Measurements from ENCODE around the gene NPIPB6. TPM values are rescaled to one million over a fixed set of nuclear protein-coding genes. Genes with fewer than 3 reads are reported as not detected.
A peak's percentile ranks its signal among the peaks of the same experiment; 100 is the strongest.
"Not testable (repeated sequence)": the region's sequence is repeated elsewhere in the genome, so short reads cannot be mapped to it uniquely, and the experiment has no call there.

Gene NPIPB6
- total RNA-seq, 4 donors from 2014 or later: 11.4 to 20.6 (median 16.8) TPM; not detected in 1

DNA sequence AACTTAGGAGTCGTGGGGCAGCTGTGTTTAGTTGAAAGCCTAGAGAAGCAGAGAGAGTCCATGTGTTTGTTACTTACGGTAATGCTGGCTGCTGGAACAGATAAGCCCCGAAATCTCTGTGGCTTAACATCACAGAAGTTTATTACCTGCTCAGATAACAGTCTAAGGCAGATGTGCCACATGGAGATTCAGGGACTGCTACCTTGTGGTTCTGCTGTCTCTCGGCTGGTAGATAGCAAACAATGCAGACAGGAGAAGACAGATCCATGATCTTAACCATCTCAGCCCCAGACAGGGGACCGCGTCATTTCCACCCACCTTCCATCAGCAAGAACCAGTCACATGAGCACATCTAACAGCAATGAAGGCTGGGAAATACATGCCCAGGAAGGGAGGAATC is 30.7 kb downstream of the NPIPB6 start:
- H3K27me3 ChIP-seq, H3K36me3 ChIP-seq, H3K4me1 ChIP-seq, H3K27ac ChIP-seq, H3K4me3 ChIP-seq, H3K9me3 ChIP-seq, DNase-seq: not testable (repeated sequence)

GRCh38 chr16:28330981-28331380 is 32.3 kb downstream of the NPIPB6 start:
- H3K27me3 ChIP-seq, H3K27ac ChIP-seq, H3K9me3 ChIP-seq, H3K4me3 ChIP-seq, H3K36me3 ChIP-seq, H3K4me1 ChIP-seq: not testable (repeated sequence)
- DNase-seq: peak in 1 of 3 donors; percentile 6

- not testable (repeated sequence) for H3K27me3 ChIP-seq, H3K27ac ChIP-seq, H3K4me3 ChIP-seq, H3K9me3 ChIP-seq, H3K36me3 ChIP-seq, H3K4me1 ChIP-seq
- peak in 2 of 3 donors; percentile 15 to 30 for DNase-seq
These were observed 33.1 kb downstream of the NPIPB6 start for GRCh38 chr16:28330232-28330631.

DNA sequence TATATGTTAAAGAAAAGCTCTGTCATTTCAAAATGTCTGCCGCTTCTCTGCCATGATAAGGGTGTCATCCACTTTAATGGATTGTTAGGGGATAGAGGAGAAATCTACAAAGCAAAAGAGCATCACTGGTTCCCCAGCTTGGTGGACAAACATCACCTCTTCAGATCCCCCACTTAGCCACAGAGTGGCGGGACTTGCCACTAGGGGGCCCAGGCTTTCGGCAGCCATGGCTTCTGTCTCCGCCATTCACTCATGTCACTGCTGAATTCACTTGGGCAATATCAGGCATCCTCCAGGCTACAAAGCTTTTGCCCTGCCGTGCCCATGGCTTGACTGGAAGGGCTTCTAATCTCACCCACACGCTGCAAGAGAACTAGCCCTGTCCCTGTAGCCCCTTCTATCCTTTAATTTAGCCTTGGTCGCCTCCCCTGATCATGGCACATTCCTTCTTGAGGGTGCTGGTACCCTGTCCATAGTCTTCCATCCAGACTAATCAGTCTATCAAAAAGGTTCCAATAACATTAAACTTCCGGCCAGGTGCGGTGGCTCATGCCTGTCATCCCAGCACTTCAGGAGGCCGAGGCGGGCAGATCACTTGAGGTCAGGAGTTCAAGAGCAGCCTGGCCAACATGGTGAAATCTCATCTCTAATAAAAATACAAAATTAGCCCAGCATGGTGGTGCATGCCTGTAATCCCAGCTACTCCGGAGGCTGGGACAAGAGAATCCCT is 36.3 kb downstream of the NPIPB6 start:
- H3K9me3 ChIP-seq: no peaks in the 10 kb centered on the region
- TF ChIP-seq POLR2A (IDR thresholded peaks at IDR 0.05): no peak
- peak; percentile 31 to 81 (median 64) for TF ChIP-seq CTCF (IDR thresholded peaks at IDR 0.05)
- peak; percentile 67 to 86 (median 74) for DNase-seq
- no peaks in the 10 kb centered on the region for H3K27me3 ChIP-seq
- no peak overlapping the region for H3K27ac ChIP-seq
- no peak overlapping the region for H3K4me3 ChIP-seq
- no peaks in the 10 kb centered on the region for H3K4me1 ChIP-seq
- H3K36me3 ChIP-seq: no peaks in the 10 kb centered on the region

DNA sequence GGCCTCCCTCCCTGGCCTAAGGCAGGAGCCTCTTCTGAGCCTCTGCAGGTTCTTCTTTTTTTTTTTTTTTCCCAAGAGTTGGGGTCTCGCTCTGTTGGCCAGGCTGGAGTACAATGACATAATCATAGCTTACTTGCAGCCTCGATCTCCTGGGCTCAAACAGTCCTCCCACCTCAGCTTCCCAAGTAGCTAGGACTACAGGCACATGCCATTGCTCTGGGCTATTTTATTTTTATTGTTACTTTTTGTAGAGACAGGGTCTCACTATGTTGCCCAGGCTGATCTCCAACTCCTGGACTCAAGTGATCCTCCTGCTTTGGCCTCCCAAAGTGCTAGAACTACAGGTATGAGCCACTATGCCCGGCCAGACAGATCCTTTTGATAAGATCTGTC is 38.4 kb downstream of the NPIPB6 start:
- peak in 1 of 3 donors; percentile 8 for DNase-seq
- no peak overlapping the region for H3K27ac ChIP-seq
- no peaks in the 10 kb centered on the region for H3K36me3 ChIP-seq
- H3K4me3 ChIP-seq: no peak overlapping the region
- no peaks in the 10 kb centered on the region for H3K4me1 ChIP-seq
- no peaks in the 10 kb centered on the region for H3K9me3 ChIP-seq
- TF ChIP-seq CTCF (IDR thresholded peaks at IDR 0.05): no peak
- TF ChIP-seq POLR2A (IDR thresholded peaks at IDR 0.05): no peak
- no peaks in the 10 kb centered on the region for H3K27me3 ChIP-seq

DNA sequence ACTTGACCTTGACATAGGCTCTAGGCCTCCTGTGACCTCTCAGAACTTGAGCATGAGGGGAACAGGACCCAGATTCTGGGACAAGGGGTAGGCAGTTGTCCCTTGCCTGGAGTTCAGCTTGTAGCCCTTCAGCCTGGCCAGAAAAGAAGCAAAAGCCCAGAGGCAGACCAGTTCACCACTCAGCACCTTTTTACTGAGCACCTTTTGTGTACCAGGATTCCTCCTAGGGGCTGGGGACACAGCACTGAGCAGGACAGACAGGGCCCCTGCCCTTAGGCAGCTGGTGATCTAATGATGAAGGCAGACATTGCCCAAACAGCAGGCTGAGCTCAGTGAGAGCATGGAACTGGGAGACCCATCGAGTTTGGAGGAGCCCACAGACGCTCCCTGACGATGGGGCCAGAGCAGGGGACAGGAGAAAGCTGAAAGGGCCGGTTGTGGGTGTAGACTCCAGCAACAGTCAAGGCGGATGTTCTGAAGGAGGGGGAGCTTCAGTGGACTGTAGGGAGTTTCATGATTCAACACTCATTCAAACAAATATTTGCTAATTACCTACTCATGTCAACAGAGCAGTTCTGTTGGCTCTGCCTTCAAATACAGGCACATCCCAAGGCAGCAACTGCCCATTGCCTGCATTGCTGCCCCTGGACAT is 38.9 kb downstream of the NPIPB6 start:
- Histone ChIP-seq H3K4me1 (no peaks in the 10 kb centered on the region), H3K9me3 (no peaks in the 10 kb centered on the region), H3K27me3 (no peaks in the 10 kb centered on the region), H3K4me3 (no peak overlapping the region), H3K36me3 (no peaks in the 10 kb centered on the region), H3K27ac (no peak overlapping the region)
- no peak for TF ChIP-seq CTCF (IDR thresholded peaks at IDR 0.05)
- TF ChIP-seq POLR2A (IDR thresholded peaks at IDR 0.05): no peak
- peak in 2 of 3 donors; percentile 4 to 30 for DNase-seq

GRCh38 chr16:28321700-28322411 is 41.5 kb downstream of the NPIPB6 start:
- no peaks in the 10 kb centered on the region for H3K4me1 ChIP-seq
- no peak overlapping the region for H3K4me3 ChIP-seq
- H3K36me3 ChIP-seq: no peaks in the 10 kb centered on the region
- DNase-seq: peak; percentile 27 to 67 (median 59)
- H3K27ac ChIP-seq: no peak overlapping the region
- H3K27me3 ChIP-seq: no peaks in the 10 kb centered on the region
- H3K9me3 ChIP-seq: no peaks in the 10 kb centered on the region
- TF ChIP-seq POLR2A (IDR thresholded peaks at IDR 0.05): no peak
- TF ChIP-seq CTCF (IDR thresholded peaks at IDR 0.05): peak; percentile 25 to 72 (median 60)
